ENCODE data around the gene AK4. TPM values are rescaled to one million over a fixed set of nuclear protein-coding genes. Genes with fewer than 3 reads are reported as not detected.

The AK4 gene
- polyA plus RNA-seq, 3 donors: 4.3 to 9.9 (median 6.7) TPM

DNA sequence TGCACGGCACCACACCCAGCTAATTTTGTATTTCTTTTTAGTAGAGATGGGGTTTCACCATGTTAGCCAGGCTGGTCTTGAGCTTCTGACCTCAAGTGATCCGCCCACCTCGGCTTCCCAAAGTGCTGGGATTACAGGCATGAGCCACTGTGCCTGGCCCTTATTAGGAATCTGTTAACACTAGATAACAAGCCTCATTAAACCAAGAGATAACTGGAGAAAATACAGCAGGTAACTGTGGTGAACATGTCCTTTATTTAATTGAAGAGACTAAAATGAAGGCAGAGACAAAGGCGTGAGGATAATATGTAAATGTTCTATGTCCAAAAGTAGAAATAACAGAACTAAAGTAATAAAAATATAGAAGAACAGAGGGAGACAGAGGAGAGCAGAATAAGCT lies 89.5 kb downstream of the AK4 start:
- H3K4me3 Mint-ChIP-seq: no peak overlapping the region
- no peaks in the 10 kb centered on the region for H3K36me3 Mint-ChIP-seq
- H3K9ac ChIP-seq (ENCODE audit: insufficient read depth, low read length, poor library complexity, severe bottlenecking): no peak overlapping the region
- H3K4me2 ChIP-seq (replicated peaks; ENCODE audit: extremely low read depth, low read length, poor library complexity, severe bottlenecking): no peak overlapping the region
- intact Hi-C loops (cut with micrococcal nuclease): loop anchor here (5.0 to 10.0 kb wide), 2 partner anchors 447 to 450 kb away; no protein-coding TSS in a partner anchor
- peaks cover 0 to 2% (median 1%) of the 10 kb centered on the region in 3 donors for H3K27me3 Mint-ChIP-seq (ENCODE audit: low read depth in 3 of 3)
- no peak overlapping the region for H3K27ac Mint-ChIP-seq
- H3K79me2 ChIP-seq (ENCODE audit: insufficient read depth, low read length): no peaks in the 10 kb centered on the region
- H3K4me1 Mint-ChIP-seq: peaks cover 2% of the 10 kb centered on the region
- H3K9me3 ChIP-seq (replicated peaks in 1 of 2; ENCODE audit: control insufficient read depth in 1 of 2, insufficient read depth in 1 of 2, low read length in 2 of 2): peaks cover 0 to 3% of the 10 kb centered on the region in 2 donors
- H3K9me3 Mint-ChIP-seq: peaks cover 4 to 13% (median 5%) of the 10 kb centered on the region in 7 donors
- H3K4me3 ChIP-seq (replicated peaks in 1 of 3; ENCODE audit: low read depth in 2 of 3, low read length in 3 of 3): no peak overlapping the region
- no peak overlapping the region for H3K27ac ChIP-seq (ENCODE audit: low read depth in 1 of 2, low read length in 2 of 2)
- WGBS (ENCODE audit: insufficient coverage): 100% methylated on average over 2 of the region's 4 CpGs
- no peak for DNase-seq
- H2AFZ ChIP-seq (ENCODE audit: insufficient read depth, low read depth, low read length, poor library complexity, severe bottlenecking): no peak overlapping the region
- no peaks in the 10 kb centered on the region for H4K20me1 ChIP-seq (ENCODE audit: insufficient read depth, low read length)
- TF ChIP-seq, protein P1, sequence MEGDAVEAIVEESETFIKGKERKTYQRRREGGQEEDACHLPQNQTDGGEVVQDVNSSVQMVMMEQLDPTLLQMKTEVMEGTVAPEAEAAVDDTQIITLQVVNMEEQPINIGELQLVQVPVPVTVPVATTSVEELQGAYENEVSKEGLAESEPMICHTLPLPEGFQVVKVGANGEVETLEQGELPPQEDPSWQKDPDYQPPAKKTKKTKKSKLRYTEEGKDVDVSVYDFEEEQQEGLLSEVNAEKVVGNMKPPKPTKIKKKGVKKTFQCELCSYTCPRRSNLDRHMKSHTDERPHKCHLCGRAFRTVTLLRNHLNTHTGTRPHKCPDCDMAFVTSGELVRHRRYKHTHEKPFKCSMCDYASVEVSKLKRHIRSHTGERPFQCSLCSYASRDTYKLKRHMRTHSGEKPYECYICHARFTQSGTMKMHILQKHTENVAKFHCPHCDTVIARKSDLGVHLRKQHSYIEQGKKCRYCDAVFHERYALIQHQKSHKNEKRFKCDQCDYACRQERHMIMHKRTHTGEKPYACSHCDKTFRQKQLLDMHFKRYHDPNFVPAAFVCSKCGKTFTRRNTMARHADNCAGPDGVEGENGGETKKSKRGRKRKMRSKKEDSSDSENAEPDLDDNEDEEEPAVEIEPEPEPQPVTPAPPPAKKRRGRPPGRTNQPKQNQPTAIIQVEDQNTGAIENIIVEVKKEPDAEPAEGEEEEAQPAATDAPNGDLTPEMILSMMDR (IDR thresholded peaks at IDR 0.05): no peak
- H3K36me3 ChIP-seq (replicated peaks in 1 of 2; ENCODE audit: control insufficient read depth in 1 of 2, insufficient read depth in 2 of 2, low read length in 2 of 2): no peaks in the 10 kb centered on the region
- no peaks in the 10 kb centered on the region for H3K4me1 ChIP-seq (ENCODE audit: control insufficient read depth in 1 of 2, insufficient read depth in 2 of 2, low read length in 2 of 2)
- H3K27me3 ChIP-seq (ENCODE audit: control insufficient read depth in 2 of 2, insufficient read depth in 2 of 2, low read length in 2 of 2): no peaks in the 10 kb centered on the region

DNA sequence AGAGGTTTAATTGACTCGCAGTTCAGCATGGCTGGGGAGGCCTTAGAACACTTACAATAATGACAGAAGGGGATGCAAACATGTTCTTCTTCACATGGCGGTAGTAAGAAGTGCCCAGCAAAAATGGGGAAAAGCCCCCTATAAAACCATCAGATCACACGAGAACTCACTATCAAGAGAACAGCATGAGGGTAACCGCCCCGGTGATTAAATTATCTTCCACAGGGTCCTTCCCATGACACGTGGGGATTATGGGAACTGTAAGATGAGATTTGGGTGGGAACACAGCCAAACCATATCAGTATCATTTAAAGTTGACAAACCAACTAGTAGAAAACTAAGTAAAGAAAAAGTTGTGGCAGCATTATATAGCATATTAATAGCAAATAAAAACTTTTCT lies 90.0 kb downstream of the AK4 start:
- intact Hi-C loops (cut with micrococcal nuclease): loop anchor here (5.0 to 10.0 kb wide), 2 partner anchors 447 to 449 kb away; no protein-coding TSS in a partner anchor
- WGBS (ENCODE audit: insufficient coverage): no CpG with 5 or more reads among the region's 6 CpGs
- no peaks in the 10 kb centered on the region for H3K27me3 ChIP-seq (ENCODE audit: control insufficient read depth in 2 of 2, insufficient read depth in 2 of 2, low read length in 2 of 2)
- DNase-seq: no peak
- Mint-ChIP-seq H3K27me3 (ENCODE audit: low read depth in 3 of 3) (peaks cover 0 to 2% (median 1%) of the 10 kb centered on the region in 3 donors), H3K4me1 (peaks cover 3% of the 10 kb centered on the region), H3K27ac (no peak overlapping the region), H3K36me3 (no peaks in the 10 kb centered on the region), H3K4me3 (no peak overlapping the region), H3K9me3 (peaks cover 4 to 13% (median 5%) of the 10 kb centered on the region in 7 donors)
- H3K9me3 ChIP-seq (replicated peaks in 1 of 2; ENCODE audit: control insufficient read depth in 1 of 2, insufficient read depth in 1 of 2, low read length in 2 of 2): peaks cover 0 to 3% of the 10 kb centered on the region in 2 donors
- H2AFZ ChIP-seq (ENCODE audit: insufficient read depth, low read depth, low read length, poor library complexity, severe bottlenecking): no peak overlapping the region
- H3K4me2 ChIP-seq (replicated peaks; ENCODE audit: extremely low read depth, low read length, poor library complexity, severe bottlenecking): no peak overlapping the region
- H3K79me2 ChIP-seq (ENCODE audit: insufficient read depth, low read length): no peaks in the 10 kb centered on the region
- H3K27ac ChIP-seq (ENCODE audit: low read depth in 1 of 2, low read length in 2 of 2): no peak overlapping the region
- H4K20me1 ChIP-seq (ENCODE audit: insufficient read depth, low read length): no peaks in the 10 kb centered on the region
- H3K4me1 ChIP-seq (ENCODE audit: control insufficient read depth in 1 of 2, insufficient read depth in 2 of 2, low read length in 2 of 2): peaks cover 0 to under 1% of the 10 kb centered on the region in 2 donors
- no peaks in the 10 kb centered on the region for H3K36me3 ChIP-seq (replicated peaks in 1 of 2; ENCODE audit: control insufficient read depth in 1 of 2, insufficient read depth in 2 of 2, low read length in 2 of 2)
- H3K9ac ChIP-seq (ENCODE audit: insufficient read depth, low read length, poor library complexity, severe bottlenecking): no peak overlapping the region
- TF ChIP-seq, protein P1 (IDR thresholded peaks at IDR 0.05): no peak
- H3K4me3 ChIP-seq (replicated peaks in 1 of 3; ENCODE audit: low read depth in 2 of 3, low read length in 3 of 3): no peak overlapping the region

Measured in CD14-positive monocyte (primary cell).